GM12891 (cell line): ENCODE results near the gene TENT4B.

Experiments
- POLR2A ChIP-seq: IDR thresholded peaks from 2 replicates; pipeline ENCODE4 v1.6.1; 2011; ENCODE audit warnings: low read depth, low read length, control low read depth
- POLR2AphosphoS5 ChIP-seq: IDR thresholded peaks from 2 replicates; pipeline ENCODE4 v1.6.1; 2011; ENCODE audit warnings: low read depth, low read length, control low read depth
- POU2F2 ChIP-seq: IDR thresholded peaks from 2 replicates; pipeline ENCODE4 v1.6.1; 2011; ENCODE audit warnings: low read depth, mild to moderate bottlenecking, control low read depth, low read length, moderate library complexity
- TAF1 ChIP-seq: IDR thresholded peaks from 2 replicates; pipeline ENCODE4 v1.6.1; 2011; ENCODE audit warnings: low read depth, low read length, control low read depth

DNA sequence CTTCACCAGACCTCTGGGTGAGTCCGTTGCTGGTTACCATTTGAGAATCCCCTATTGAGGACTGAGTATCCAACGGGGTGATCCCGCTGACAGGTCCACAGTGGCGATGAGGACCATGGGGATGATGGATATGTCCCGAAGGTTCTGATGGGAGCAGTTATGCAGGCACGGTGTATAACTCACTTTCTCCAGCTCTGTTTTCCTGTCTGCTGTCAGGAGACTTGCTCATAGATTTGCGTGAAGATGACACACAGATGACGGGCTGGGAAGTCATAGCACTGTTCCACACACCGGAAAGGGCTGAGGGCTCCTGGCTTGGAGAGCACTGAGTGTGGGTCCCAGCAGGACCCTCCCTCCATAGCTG is 91.0 kb downstream of the TENT4B start:
- TF ChIP-seq POLR2A, result no peak
- no peak for TF ChIP-seq POLR2AphosphoS5
- no peak for TF ChIP-seq TAF1
- TF ChIP-seq POU2F2, result no peak
